KG1 (cell line): Measurements from ENCODE around the gene PPP2R2D.

ENCODE experiments used
- DNase-seq: peaks from one replicate; lab custom pipeline; 2025; lab: John Stamatoyannopoulos, UW

The PPP2R2D gene

GRCh38 chr10:131929122-131929845 is 28.5 kb downstream of the PPP2R2D start:
- no peak for DNase-seq

GRCh38 chr10:131930150-131930549 is 29.3 kb downstream of the PPP2R2D start:
- no peak for DNase-seq

- no peak for DNase-seq
Measured at GRCh38 chr10:131930586-131931330, 29.9 kb downstream of the PPP2R2D start.

- DNase-seq: no peak
Measured at GRCh38 chr10:131931981-131932380, 31.2 kb downstream of the PPP2R2D start.

- DNase-seq: no peak
Measured at GRCh38 chr10:131933016-131933695, 32.3 kb downstream of the PPP2R2D start.

- DNase-seq: no peak
Measured at GRCh38 chr10:131933696-131934086, 32.9 kb downstream of the PPP2R2D start.

- DNase-seq: no peak
Measured at GRCh38 chr10:131934769-131935168, 34.0 kb downstream of the PPP2R2D start.

GRCh38 chr10:131935260-131935659 is 34.5 kb downstream of the PPP2R2D start:
- DNase-seq: no peak

- DNase-seq: no peak
Measured at GRCh38 chr10:131936294-131936693, 35.5 kb downstream of the PPP2R2D start.

GRCh38 chr10:131936736-131937135 is 35.9 kb downstream of the PPP2R2D start:
- DNase-seq: no peak

GRCh38 chr10:131937836-131938235 is 37.0 kb downstream of the PPP2R2D start:
- DNase-seq: no peak

GRCh38 chr10:131938681-131939080 is 37.9 kb downstream of the PPP2R2D start:
- no peak for DNase-seq

- no peak for DNase-seq
Measured at GRCh38 chr10:131942455-131942854, 41.6 kb downstream of the PPP2R2D start.

- no peak for DNase-seq
Measured at GRCh38 chr10:131943021-131943814, 42.4 kb downstream of the PPP2R2D start.

GRCh38 chr10:131944412-131944811 is 43.6 kb downstream of the PPP2R2D start:
- no peak for DNase-seq

- no peak for DNase-seq
Measured at GRCh38 chr10:131944976-131945695, 44.3 kb downstream of the PPP2R2D start.

- no peak for DNase-seq
Measured at GRCh38 chr10:131946321-131946751, 45.5 kb downstream of the PPP2R2D start.

- no peak for DNase-seq
Measured at GRCh38 chr10:131946880-131947279, 46.1 kb downstream of the PPP2R2D start.

- no peak for DNase-seq
Measured at GRCh38 chr10:131947631-131948347, 47.0 kb downstream of the PPP2R2D start.

GRCh38 chr10:131948501-131948900 is 47.7 kb downstream of the PPP2R2D start:
- no peak for DNase-seq
